ENCODE data around the gene DECR2.

The DECR2 gene

GRCh38 chr16:426906-427249 is 25.2 kb downstream of the DECR2 start:
- H3K4me1 ChIP-seq (ENCODE audit: insufficient read depth, low read length), result peaks cover 5% of the 10 kb centered on the region; the same call in 1 of the 2 replicates
- WGBS, result 13% methylated on average over 13 of the region's 13 CpGs

DNA sequence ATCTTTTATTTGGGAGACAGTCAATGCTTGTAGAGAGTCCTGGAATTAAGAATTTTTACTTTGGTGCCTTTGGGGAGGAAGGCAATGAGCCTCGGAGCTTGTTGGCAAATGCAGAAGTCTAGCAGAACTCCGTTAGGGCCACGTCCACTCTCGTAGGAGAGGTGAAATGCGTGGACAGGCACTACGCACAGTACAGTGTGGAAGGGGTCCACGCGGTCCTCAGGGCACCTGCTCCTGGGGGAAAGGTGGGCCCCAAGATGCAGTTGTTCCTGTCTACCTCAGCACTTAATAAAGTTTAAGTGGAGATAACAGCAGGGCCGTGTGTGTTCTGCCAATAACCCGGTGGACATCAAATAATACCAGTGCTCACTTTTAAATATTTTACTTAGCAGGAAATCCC is 25.6 kb downstream of the DECR2 start:
- H3K9ac ChIP-seq (ENCODE audit: low read depth, low read length), result no peak overlapping the region
- peak overlapping the region; percentile 79 for H3K4me3 ChIP-seq (ENCODE audit: low read length)
- no peak overlapping the region for H3K27ac ChIP-seq (ENCODE audit: low read depth, low read length)
- H3K27me3 ChIP-seq (ENCODE audit: insufficient read depth, low read length), result peaks cover 37% of the 10 kb centered on the region
- no peaks in the 10 kb centered on the region for H3K9me3 ChIP-seq (ENCODE audit: insufficient read depth, low read depth, low read length)
- 89% methylated on average over 10 of the region's 10 CpGs for WGBS
- H3K4me1 ChIP-seq (ENCODE audit: insufficient read depth, low read length), result peaks cover 5% of the 10 kb centered on the region; the same call in 1 of the 2 replicates
- no peaks in the 10 kb centered on the region for H3K36me3 ChIP-seq (ENCODE audit: insufficient read depth, low read length)

More at GRCh38 chr16:426906-427249, 25.2 kb downstream of the DECR2 start:
- H3K9me3 ChIP-seq (ENCODE audit: insufficient read depth, low read depth, low read length), result no peaks in the 10 kb centered on the region
- H3K4me3 ChIP-seq (ENCODE audit: low read length), result peak overlapping the region; percentile 79
- peaks cover 37% of the 10 kb centered on the region for H3K27me3 ChIP-seq (ENCODE audit: insufficient read depth, low read length)
- 0 out of 2 replicates have a peak overlapping the region, but pooled peaks have one; percentile 75 for H3K9ac ChIP-seq (ENCODE audit: low read depth, low read length)
- no peak overlapping the region for H3K27ac ChIP-seq (ENCODE audit: low read depth, low read length)
- no peaks in the 10 kb centered on the region for H3K36me3 ChIP-seq (ENCODE audit: insufficient read depth, low read length)

GRCh38 chr16:430904-431303 is 29.2 kb downstream of the DECR2 start:
- Histone ChIP-seq H3K27me3 (ENCODE audit: insufficient read depth, low read length) (peaks cover 14% of the 10 kb centered on the region), H3K4me1 (ENCODE audit: insufficient read depth, low read length) (no peaks in the 10 kb centered on the region), H3K9ac (ENCODE audit: low read depth, low read length) (no peak overlapping the region), H3K36me3 (ENCODE audit: insufficient read depth, low read length) (no peaks in the 10 kb centered on the region), H3K9me3 (ENCODE audit: insufficient read depth, low read depth, low read length) (no peaks in the 10 kb centered on the region), H3K4me3 (ENCODE audit: low read length) (no peak overlapping the region), H3K27ac (ENCODE audit: low read depth, low read length) (no peak overlapping the region)
- 94% methylated on average over 7 of the region's 7 CpGs for WGBS

DNA sequence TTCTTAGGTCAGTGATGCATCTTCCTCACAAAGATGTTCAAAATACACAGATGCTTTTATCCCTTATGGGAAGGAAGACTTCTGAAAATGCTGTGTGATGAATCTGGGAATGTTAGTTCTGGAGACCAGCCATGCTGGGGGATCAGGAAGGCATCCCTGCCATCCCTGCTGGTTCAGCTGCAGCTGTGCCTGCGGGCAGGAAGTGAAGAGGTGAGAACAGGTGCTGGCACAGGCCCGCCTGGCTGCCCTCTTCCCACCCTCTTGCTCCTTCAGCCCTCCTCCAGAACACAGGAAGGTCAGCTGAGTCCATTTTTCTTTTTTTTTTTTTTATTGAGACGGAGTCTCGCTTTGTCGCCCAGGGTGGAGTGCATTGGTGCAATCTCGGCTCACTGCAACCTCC is 38.9 kb downstream of the DECR2 start:
- no peaks in the 10 kb centered on the region for H3K36me3 ChIP-seq (ENCODE audit: insufficient read depth, low read length)
- WGBS, result 94% methylated on average over 6 of the region's 6 CpGs

DNA sequence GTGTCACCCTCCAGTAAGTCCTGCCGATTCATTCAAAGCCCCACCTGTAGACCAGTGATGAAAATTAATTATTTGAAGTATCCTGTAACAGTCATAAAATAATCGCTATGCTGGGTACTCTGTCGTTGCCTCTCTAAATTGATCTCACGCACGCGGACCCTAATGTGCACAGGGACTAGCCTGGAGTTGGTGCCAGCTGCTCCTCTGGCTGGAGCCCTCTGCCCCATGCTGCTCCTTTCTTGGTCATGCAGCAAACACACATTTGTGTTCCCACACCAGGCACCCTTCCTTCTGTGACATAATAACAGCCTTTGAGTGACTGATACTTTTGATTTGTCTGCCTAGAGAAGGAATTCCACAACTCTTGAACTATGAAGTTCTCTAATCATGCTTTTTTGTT is 39.8 kb downstream of the DECR2 start:
- Histone ChIP-seq H3K27ac (ENCODE audit: low read depth, low read length) (no peak overlapping the region), H3K4me1 (ENCODE audit: insufficient read depth, low read length) (no peaks in the 10 kb centered on the region), H3K9ac (ENCODE audit: low read depth, low read length) (no peak overlapping the region), H3K27me3 (ENCODE audit: insufficient read depth, low read length) (no peaks in the 10 kb centered on the region), H3K9me3 (ENCODE audit: insufficient read depth, low read depth, low read length) (no peaks in the 10 kb centered on the region), H3K4me3 (ENCODE audit: low read length) (no peak overlapping the region), H3K36me3 (ENCODE audit: insufficient read depth, low read length) (no peaks in the 10 kb centered on the region)
- WGBS, result 96% methylated on average over 5 of the region's 6 CpGs

More for the DNA sequence above, 38.9 kb downstream of the DECR2 start:
- H3K27ac ChIP-seq (ENCODE audit: low read depth, low read length), result no peak overlapping the region
- no peaks in the 10 kb centered on the region for H3K4me1 ChIP-seq (ENCODE audit: insufficient read depth, low read length)
- H3K9me3 ChIP-seq (ENCODE audit: insufficient read depth, low read depth, low read length), result no peaks in the 10 kb centered on the region
- H3K4me3 ChIP-seq (ENCODE audit: low read length), result no peak overlapping the region
- H3K9ac ChIP-seq (ENCODE audit: low read depth, low read length), result no peak overlapping the region
- H3K27me3 ChIP-seq (ENCODE audit: insufficient read depth, low read length), result no peaks in the 10 kb centered on the region

DNA sequence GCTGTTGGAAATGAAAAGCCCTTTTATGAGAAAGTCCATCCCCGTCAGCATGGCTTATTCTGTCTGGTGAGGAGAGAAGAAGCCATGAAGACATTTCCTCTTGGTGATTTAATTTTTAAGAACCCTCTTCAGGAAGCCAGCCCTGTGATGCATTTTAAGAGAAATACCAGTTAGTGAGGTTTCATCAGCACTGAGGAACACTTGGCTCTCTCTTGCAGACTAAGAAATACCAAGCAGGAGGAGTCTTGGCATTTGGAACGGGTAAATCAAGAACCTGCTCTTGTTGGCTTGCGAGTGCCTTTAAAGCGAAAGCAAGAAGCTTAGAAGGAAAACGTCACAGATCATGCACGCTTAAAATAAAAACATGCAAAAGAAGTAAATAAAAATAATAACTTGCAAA is 41.3 kb downstream of the DECR2 start:
- Histone ChIP-seq H3K9ac (ENCODE audit: low read depth, low read length) (no peak overlapping the region), H3K27ac (ENCODE audit: low read depth, low read length) (no peak overlapping the region)
- WGBS, result 97% methylated on average over 4 of the region's 6 CpGs

GRCh38 chr16:444027-444426 is 42.3 kb downstream of the DECR2 start:
- 93% methylated on average over 10 of the region's 10 CpGs for WGBS
- no peak overlapping the region for H3K9ac ChIP-seq (ENCODE audit: low read depth, low read length)
- H3K4me3 ChIP-seq (ENCODE audit: low read length), result no peak overlapping the region
- H3K27ac ChIP-seq (ENCODE audit: low read depth, low read length), result no peak overlapping the region
- H3K9me3 ChIP-seq (ENCODE audit: insufficient read depth, low read depth, low read length), result no peaks in the 10 kb centered on the region
- H3K27me3 ChIP-seq (ENCODE audit: insufficient read depth, low read length), result no peaks in the 10 kb centered on the region
- H3K4me1 ChIP-seq (ENCODE audit: insufficient read depth, low read length), result no peaks in the 10 kb centered on the region
- H3K36me3 ChIP-seq (ENCODE audit: insufficient read depth, low read length), result no peaks in the 10 kb centered on the region

More for the DNA sequence above, 41.3 kb downstream of the DECR2 start:
- H3K4me1 ChIP-seq (ENCODE audit: insufficient read depth, low read length), result no peaks in the 10 kb centered on the region
- no peaks in the 10 kb centered on the region for H3K9me3 ChIP-seq (ENCODE audit: insufficient read depth, low read depth, low read length)
- H3K27me3 ChIP-seq (ENCODE audit: insufficient read depth, low read length), result no peaks in the 10 kb centered on the region
- no peaks in the 10 kb centered on the region for H3K36me3 ChIP-seq (ENCODE audit: insufficient read depth, low read length)
- no peak overlapping the region for H3K4me3 ChIP-seq (ENCODE audit: low read length)

DNA sequence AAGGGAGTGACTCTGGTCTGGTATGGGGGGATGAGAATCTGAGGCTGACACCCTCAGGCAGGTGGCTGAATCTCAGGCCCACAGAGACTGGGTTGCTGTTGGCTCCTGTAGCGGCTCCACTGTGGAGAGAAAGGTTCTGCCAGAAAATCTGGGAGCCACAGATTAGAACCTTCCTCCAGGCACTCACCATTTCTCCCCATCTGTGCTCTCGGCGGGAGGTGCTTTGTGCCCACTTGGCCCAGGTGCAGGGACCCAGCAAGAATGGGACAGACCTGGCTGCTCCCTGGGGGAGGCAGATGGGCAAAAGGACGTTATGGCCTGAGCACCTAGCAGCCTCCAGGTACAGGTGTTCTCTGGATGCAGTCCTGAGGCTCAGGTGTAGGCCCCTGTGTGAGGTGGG is 43.9 kb downstream of the DECR2 start:
- Histone ChIP-seq H3K9ac (ENCODE audit: low read depth, low read length) (no peak overlapping the region; the same call in 1 of the 2 replicates), H3K36me3 (ENCODE audit: insufficient read depth, low read length) (no peaks in the 10 kb centered on the region), H3K27ac (ENCODE audit: low read depth, low read length) (no peak overlapping the region), H3K27me3 (ENCODE audit: insufficient read depth, low read length) (no peaks in the 10 kb centered on the region), H3K4me1 (ENCODE audit: insufficient read depth, low read length) (0 out of 2 replicates have a peak, but pooled peaks cover 4% of the 10 kb centered on the region), H3K9me3 (ENCODE audit: insufficient read depth, low read depth, low read length) (no peaks in the 10 kb centered on the region), H3K4me3 (ENCODE audit: low read length) (no peak overlapping the region)
- WGBS, result 92% methylated on average over 4 of the region's 4 CpGs

- Histone ChIP-seq H3K4me1 (ENCODE audit: insufficient read depth, low read length) (0 out of 2 replicates have a peak, but pooled peaks cover 4% of the 10 kb centered on the region), H3K4me3 (ENCODE audit: low read length) (no peak overlapping the region), H3K27ac (ENCODE audit: low read depth, low read length) (no peak overlapping the region), H3K36me3 (ENCODE audit: insufficient read depth, low read length) (no peaks in the 10 kb centered on the region), H3K27me3 (ENCODE audit: insufficient read depth, low read length) (no peaks in the 10 kb centered on the region), H3K9me3 (ENCODE audit: insufficient read depth, low read depth, low read length) (no peaks in the 10 kb centered on the region), H3K9ac (ENCODE audit: low read depth, low read length) (no peak overlapping the region)
- 92% methylated on average over 6 of the region's 8 CpGs for WGBS
These were observed 48.7 kb downstream of the DECR2 start for GRCh38 chr16:450385-450784.

DNA sequence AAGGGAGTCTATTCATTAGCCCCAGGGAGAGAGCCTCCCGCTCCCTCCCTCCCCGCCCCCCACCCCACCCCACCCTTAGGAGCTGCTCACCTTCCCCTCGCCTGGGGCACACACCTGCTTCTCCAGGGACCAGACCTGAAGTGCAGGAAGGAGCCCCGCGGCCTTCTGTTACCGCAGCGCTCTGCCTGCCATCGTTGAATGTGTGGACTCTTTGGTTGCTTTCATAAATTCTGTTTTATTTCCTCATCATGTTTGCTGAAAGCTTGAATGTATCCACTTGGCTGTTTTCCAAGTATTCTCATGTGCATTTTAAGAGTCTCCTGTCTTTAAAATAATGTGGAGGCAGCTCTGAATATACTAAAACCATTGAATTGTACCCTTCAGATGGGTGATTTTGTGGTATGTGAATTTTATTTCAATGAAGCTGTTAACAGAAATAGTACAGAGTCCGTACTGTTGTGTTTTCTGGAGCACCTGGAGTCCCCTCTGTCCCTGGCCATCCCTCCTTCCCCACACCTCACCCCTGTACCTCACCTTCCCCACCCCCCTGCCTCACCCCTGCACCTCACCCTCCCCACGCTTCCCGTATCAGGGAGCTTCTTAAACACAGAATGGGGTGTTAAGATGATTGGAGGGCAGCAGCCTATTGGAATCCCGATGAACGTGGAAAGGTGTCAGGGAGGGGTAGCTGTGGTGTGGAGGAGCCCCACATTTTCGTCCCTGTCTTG is 49.3 kb downstream of the DECR2 start:
- Histone ChIP-seq H3K36me3 (ENCODE audit: insufficient read depth, low read length) (no peaks in the 10 kb centered on the region), H3K4me1 (ENCODE audit: insufficient read depth, low read length) (0 out of 2 replicates have a peak, but pooled peaks cover 4% of the 10 kb centered on the region), H3K9me3 (ENCODE audit: insufficient read depth, low read depth, low read length) (no peaks in the 10 kb centered on the region), H3K27ac (ENCODE audit: low read depth, low read length) (no peak overlapping the region), H3K27me3 (ENCODE audit: insufficient read depth, low read length) (no peaks in the 10 kb centered on the region), H3K9ac (ENCODE audit: low read depth, low read length) (no peak overlapping the region), H3K4me3 (ENCODE audit: low read length) (no peak overlapping the region)
- WGBS, result 94% methylated on average over 11 of the region's 14 CpGs

- WGBS, result 95% methylated on average over 13 of the region's 13 CpGs
- H3K4me1 ChIP-seq (ENCODE audit: insufficient read depth, low read length), result peaks cover 15% of the 10 kb centered on the region
- no peak overlapping the region for H3K4me3 ChIP-seq (ENCODE audit: low read length)
- no peaks in the 10 kb centered on the region for H3K27me3 ChIP-seq (ENCODE audit: insufficient read depth, low read length)
- H3K27ac ChIP-seq (ENCODE audit: low read depth, low read length), result no peak overlapping the region
- H3K9ac ChIP-seq (ENCODE audit: low read depth, low read length), result no peak overlapping the region
- no peaks in the 10 kb centered on the region for H3K9me3 ChIP-seq (ENCODE audit: insufficient read depth, low read depth, low read length)
- H3K36me3 ChIP-seq (ENCODE audit: insufficient read depth, low read length), result no peaks in the 10 kb centered on the region
These were observed 52.8 kb downstream of the DECR2 start for GRCh38 chr16:454397-454940.

Data from HUES64 (cell line).